Measurements from ENCODE around the gene MAPK8.

DNA sequence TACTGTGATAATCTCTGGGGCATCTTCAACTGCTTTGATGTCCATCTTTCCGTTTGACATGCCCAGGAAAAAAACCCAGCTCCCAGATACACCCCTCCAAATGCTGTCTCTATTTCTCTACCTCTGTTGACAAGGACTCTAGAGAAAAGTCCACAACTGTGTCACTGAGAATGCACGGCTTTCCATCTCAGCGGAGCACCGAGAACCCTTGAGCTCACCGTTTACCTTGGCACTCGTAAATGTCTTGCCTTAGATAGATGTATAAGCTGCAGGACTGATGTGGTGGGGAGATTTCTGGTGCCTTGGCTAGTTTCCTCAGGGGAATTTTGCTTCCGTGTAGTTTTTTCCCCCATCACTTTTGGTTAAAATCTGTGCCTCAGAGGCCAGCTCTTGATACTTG lies 7.4 kb upstream of the MAPK8 start:
- TF ChIP-seq, protein P1, sequence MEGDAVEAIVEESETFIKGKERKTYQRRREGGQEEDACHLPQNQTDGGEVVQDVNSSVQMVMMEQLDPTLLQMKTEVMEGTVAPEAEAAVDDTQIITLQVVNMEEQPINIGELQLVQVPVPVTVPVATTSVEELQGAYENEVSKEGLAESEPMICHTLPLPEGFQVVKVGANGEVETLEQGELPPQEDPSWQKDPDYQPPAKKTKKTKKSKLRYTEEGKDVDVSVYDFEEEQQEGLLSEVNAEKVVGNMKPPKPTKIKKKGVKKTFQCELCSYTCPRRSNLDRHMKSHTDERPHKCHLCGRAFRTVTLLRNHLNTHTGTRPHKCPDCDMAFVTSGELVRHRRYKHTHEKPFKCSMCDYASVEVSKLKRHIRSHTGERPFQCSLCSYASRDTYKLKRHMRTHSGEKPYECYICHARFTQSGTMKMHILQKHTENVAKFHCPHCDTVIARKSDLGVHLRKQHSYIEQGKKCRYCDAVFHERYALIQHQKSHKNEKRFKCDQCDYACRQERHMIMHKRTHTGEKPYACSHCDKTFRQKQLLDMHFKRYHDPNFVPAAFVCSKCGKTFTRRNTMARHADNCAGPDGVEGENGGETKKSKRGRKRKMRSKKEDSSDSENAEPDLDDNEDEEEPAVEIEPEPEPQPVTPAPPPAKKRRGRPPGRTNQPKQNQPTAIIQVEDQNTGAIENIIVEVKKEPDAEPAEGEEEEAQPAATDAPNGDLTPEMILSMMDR (conservative IDR thresholded peaks at IDR 0.05): no peak
- TF ChIP-seq EZH2 (IDR thresholded peaks at IDR 0.05; ENCODE audit: low read depth): no peak

All from PC-9 (cell line).